Right lobe of liver (tissue), 4 donors: ENCODE measurements around the gene PTPRD.

Experiments used
- POLR2A ChIP-seq: fragments of 450-650 bp; IDR thresholded peaks from one replicate; pipeline ENCODE4 v1.6.1; 2017; ENCODE audit warnings: antibody characterized with exemption, mild to moderate bottlenecking
- TF ChIP-seq, protein P1 (sequence below), 4 donors: fragments of 200-600 bp in 3 of 4; fragments of 450-650 bp in 1 of 4; IDR thresholded peaks; one replicate each; pipeline versions ENCODE4 v1.5.1 to v1.8.0; 2016 to 2022; ENCODE audit warnings: antibody characterized with exemption in 4 of 4, mild to moderate bottlenecking in 2 of 4
- donor health status: DM: no; HTN: no; CAD: no.
- donor health status: DM: no; HTN: no; CAD: no.
- donor health status: DM: no; HTN: yes; CAD: no.

DNA sequence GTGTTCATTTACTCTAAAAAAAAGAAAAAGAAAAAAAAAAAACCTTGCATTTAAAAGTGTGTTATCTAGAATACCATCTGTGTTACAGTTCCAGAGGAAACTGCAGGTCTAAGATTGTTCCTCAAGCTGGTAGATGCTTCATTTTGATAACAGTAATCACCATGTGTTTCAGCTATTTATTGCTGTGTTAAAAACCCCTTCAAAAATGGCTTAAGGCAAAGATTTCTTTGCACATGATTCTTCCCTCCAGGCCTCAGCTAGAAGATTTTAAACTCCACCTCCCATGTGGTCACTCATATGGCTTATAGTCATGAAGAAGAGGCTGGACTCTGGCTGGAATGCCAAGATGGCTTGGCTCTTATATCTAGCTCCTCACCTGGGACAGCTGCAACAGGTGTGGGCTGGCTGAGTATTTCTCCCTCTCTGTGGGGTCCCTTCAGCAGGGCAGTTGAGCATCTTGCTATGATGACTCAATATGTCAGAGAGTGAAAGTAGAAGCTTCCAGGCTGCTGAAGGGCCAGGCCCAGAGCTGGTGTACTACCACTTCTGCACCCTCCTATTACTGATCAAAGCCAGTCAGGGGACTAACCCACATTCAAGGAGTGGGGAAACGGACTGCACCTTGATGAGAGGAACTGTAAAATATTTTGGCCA is 1892.8 kb downstream of the PTPRD start:
- TF ChIP-seq, protein P1, sequence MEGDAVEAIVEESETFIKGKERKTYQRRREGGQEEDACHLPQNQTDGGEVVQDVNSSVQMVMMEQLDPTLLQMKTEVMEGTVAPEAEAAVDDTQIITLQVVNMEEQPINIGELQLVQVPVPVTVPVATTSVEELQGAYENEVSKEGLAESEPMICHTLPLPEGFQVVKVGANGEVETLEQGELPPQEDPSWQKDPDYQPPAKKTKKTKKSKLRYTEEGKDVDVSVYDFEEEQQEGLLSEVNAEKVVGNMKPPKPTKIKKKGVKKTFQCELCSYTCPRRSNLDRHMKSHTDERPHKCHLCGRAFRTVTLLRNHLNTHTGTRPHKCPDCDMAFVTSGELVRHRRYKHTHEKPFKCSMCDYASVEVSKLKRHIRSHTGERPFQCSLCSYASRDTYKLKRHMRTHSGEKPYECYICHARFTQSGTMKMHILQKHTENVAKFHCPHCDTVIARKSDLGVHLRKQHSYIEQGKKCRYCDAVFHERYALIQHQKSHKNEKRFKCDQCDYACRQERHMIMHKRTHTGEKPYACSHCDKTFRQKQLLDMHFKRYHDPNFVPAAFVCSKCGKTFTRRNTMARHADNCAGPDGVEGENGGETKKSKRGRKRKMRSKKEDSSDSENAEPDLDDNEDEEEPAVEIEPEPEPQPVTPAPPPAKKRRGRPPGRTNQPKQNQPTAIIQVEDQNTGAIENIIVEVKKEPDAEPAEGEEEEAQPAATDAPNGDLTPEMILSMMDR (IDR thresholded peaks at IDR 0.05): no peak
- TF ChIP-seq POLR2A: no peak
